Measurements from ENCODE around the gene SLC7A6OS.

The SLC7A6OS gene

GRCh38 chr16:68310774-68311511, at the start of gene SLC7A6OS, which contains the start of gene PRMT7:
Gene SLC7A6OS (minus strand): TSS chr16:68310946. CDS start chr16:68310926, 20 bp downstream.
Gene PRMT7 (plus strand): TSS chr16:68311019. CDS start chr16:68315980, 4,961 bp downstream.
- DNase-seq (peak; percentile 87), ATAC-seq (replicated peaks) (peak; percentile 99 to 100)
- peaks cover 24 to 29% of the 10 kb centered on the region in 2 donors for H3K36me3 Mint-ChIP-seq
- H3K9me3 Mint-ChIP-seq: no peaks in the 10 kb centered on the region
- H3K4me3 Mint-ChIP-seq: peak within 1 kb of the TSS; percentile 98 to 99
- no peaks in the 10 kb centered on the region for H3K27me3 Mint-ChIP-seq
- H3K27ac Mint-ChIP-seq: peak within 1 kb of the TSS; percentile 97
- H3K4me1 Mint-ChIP-seq: peaks cover 17 to 34% of the 10 kb centered on the region in 2 donors

- Mint-ChIP-seq H3K4me3 (no peak overlapping the region), H3K27me3 (peaks cover 0 to 11% of the 10 kb centered on the region in 2 donors), H3K9me3 (no peaks in the 10 kb centered on the region), H3K4me1 (peaks cover 23 to 40% of the 10 kb centered on the region in 2 donors), H3K27ac (no peak overlapping the region), H3K36me3 (peaks cover 42 to 52% of the 10 kb centered on the region in 2 donors)
- no peak for DNase-seq
- ATAC-seq (replicated peaks): no peak
These were observed 48.8 kb upstream of the SLC7A6OS start for GRCh38 chr16:68359398-68360191.

DNA sequence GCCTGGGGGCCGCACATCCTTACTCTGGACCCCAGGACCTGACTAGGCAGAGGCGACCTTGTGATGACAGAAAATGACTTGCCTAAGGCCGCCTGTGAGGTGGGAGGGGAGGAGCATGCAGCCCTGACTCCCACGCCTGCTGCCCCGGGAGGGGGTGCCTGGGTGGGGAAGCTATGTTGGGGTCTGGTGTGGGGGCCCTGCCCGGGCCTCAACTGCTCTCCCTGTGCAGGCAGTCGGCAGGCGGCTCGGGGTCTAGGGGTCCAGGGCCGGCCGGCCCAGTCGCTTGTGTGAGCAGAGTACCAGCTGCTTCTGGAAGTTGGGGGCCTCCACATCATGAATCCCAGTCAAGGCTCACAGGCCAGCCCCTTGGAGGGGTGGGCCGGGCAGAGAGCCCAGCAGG, 48.2 kb upstream of the SLC7A6OS start:
- no peak for ATAC-seq (replicated peaks)
- H3K36me3 Mint-ChIP-seq: peaks cover 48 to 55% of the 10 kb centered on the region in 2 donors
- no peaks in the 10 kb centered on the region for H3K9me3 Mint-ChIP-seq
- peaks cover 0 to 8% of the 10 kb centered on the region in 2 donors for H3K27me3 Mint-ChIP-seq
- no peak overlapping the region for H3K4me3 Mint-ChIP-seq
- DNase-seq: no peak
- H3K27ac Mint-ChIP-seq: no peak overlapping the region
- H3K4me1 Mint-ChIP-seq: peaks cover 22 to 35% of the 10 kb centered on the region in 2 donors

DNA sequence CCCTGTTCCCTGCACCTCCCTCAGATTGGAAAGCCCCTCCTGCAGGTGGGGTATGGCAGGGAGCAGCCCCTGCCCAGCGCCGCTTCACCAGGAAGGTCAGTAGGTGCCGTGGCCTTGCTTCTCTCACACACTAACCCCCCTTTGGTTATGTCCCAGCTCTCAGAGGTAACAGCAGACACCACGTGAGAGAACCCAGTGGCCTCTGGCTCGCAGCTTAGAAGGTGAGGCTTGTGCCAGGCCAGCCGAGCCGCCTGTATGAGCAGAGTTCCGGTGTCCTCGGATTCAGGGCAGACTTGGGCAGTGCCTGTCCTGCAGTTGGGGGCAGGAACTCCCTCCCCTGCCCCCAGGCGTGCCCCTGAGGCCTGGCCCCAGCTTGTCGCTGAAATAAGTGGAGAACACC, 47.2 kb upstream of the SLC7A6OS start:
- DNase-seq: no peak
- Mint-ChIP-seq H3K27me3 (peaks cover 0 to 5% of the 10 kb centered on the region in 2 donors), H3K36me3 (peaks cover 57 to 62% of the 10 kb centered on the region in 2 donors), H3K4me1 (peaks cover 22 to 29% of the 10 kb centered on the region in 2 donors), H3K27ac (no peak overlapping the region), H3K4me3 (no peak overlapping the region), H3K9me3 (no peaks in the 10 kb centered on the region)
- no peak for ATAC-seq (replicated peaks)

- no peak for ATAC-seq (replicated peaks)
- no peak overlapping the region for H3K4me3 Mint-ChIP-seq
- peaks cover 60 to 65% of the 10 kb centered on the region in 2 donors for H3K36me3 Mint-ChIP-seq
These were observed 46.8 kb upstream of the SLC7A6OS start for GRCh38 chr16:68357521-68357922.

GRCh38 chr16:68356919-68357286, 46.2 kb upstream of the SLC7A6OS start:
- Mint-ChIP-seq H3K4me1 (peaks cover 22 to 27% of the 10 kb centered on the region in 2 donors), H3K4me3 (no peak overlapping the region), H3K36me3 (peaks cover 66 to 70% of the 10 kb centered on the region in 2 donors), H3K27ac (no peak overlapping the region), H3K9me3 (no peaks in the 10 kb centered on the region), H3K27me3 (peaks cover 0 to 5% of the 10 kb centered on the region in 2 donors)
- DNase-seq (no peak), ATAC-seq (replicated peaks) (no peak)

More at GRCh38 chr16:68357521-68357922, 46.8 kb upstream of the SLC7A6OS start:
- DNase-seq: no peak
- Mint-ChIP-seq H3K4me1 (peaks cover 22 to 27% of the 10 kb centered on the region in 2 donors), H3K27ac (no peak overlapping the region), H3K9me3 (no peaks in the 10 kb centered on the region), H3K27me3 (peaks cover 0 to 5% of the 10 kb centered on the region in 2 donors)

- H3K9me3 Mint-ChIP-seq: no peaks in the 10 kb centered on the region
- ATAC-seq (replicated peaks) (peak; percentile 84 to 87), DNase-seq (peak; percentile 51)
- peaks cover 0 to 5% of the 10 kb centered on the region in 2 donors for H3K27me3 Mint-ChIP-seq
- peaks cover 22 to 27% of the 10 kb centered on the region in 2 donors for H3K4me1 Mint-ChIP-seq
- H3K36me3 Mint-ChIP-seq: peaks cover 71 to 76% of the 10 kb centered on the region in 2 donors
- H3K4me3 Mint-ChIP-seq: peak overlapping the region in 1 of 2 donors; percentile 7
- H3K27ac Mint-ChIP-seq: peak overlapping the region; percentile 20
These were observed 45.6 kb upstream of the SLC7A6OS start for GRCh38 chr16:68356249-68356918.

- Mint-ChIP-seq H3K27ac (no peak overlapping the region), H3K4me1 (peaks cover 22 to 27% of the 10 kb centered on the region in 2 donors), H3K4me3 (no peak overlapping the region), H3K27me3 (peaks cover 0 to 5% of the 10 kb centered on the region in 2 donors), H3K36me3 (peaks cover 74 to 80% of the 10 kb centered on the region in 2 donors), H3K9me3 (no peaks in the 10 kb centered on the region)
- ATAC-seq (replicated peaks) (peak in 1 of 2 donors; percentile 8), DNase-seq (no peak)
These were observed 44.9 kb upstream of the SLC7A6OS start for GRCh38 chr16:68355447-68356248.

- Mint-ChIP-seq H3K4me3 (no peak overlapping the region), H3K27me3 (peaks cover 0 to 5% of the 10 kb centered on the region in 2 donors), H3K27ac (no peak overlapping the region), H3K36me3 (peaks cover 78% of the 10 kb centered on the region in 2 donors), H3K4me1 (peaks cover 22 to 27% of the 10 kb centered on the region in 2 donors), H3K9me3 (no peaks in the 10 kb centered on the region)
- ATAC-seq (replicated peaks) (no peak), DNase-seq (no peak)
These were observed 44.1 kb upstream of the SLC7A6OS start for GRCh38 chr16:68354816-68355215.

DNA sequence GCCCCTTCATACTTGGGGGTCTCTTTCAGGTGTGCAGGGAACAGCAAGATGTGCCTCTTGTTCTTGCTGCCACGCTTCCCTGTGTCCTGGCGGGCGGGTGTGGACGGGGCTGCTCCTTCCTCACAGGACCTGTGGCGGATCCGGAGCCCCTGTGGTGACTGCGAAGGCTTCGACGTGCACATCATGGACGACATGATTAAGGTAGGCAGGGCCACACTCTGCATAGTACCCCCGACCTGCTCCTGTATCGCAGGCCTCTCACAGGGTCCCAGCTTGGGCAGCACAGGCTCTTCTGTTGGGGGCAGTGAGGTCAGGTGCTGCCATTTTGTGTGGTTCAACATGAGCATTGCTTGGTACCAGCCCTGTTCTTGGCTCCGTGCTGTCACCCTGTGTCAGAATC, 42.6 kb upstream of the SLC7A6OS start:
- H3K4me1 Mint-ChIP-seq: peaks cover 22 to 27% of the 10 kb centered on the region in 2 donors
- DNase-seq (no peak), ATAC-seq (replicated peaks) (no peak)
- H3K27me3 Mint-ChIP-seq: peaks cover 0 to 5% of the 10 kb centered on the region in 2 donors
- H3K36me3 Mint-ChIP-seq: peaks cover 79 to 91% of the 10 kb centered on the region in 2 donors
- H3K27ac Mint-ChIP-seq: no peak overlapping the region
- no peak overlapping the region for H3K4me3 Mint-ChIP-seq
- no peaks in the 10 kb centered on the region for H3K9me3 Mint-ChIP-seq

GRCh38 chr16:68351991-68352431, 41.3 kb upstream of the SLC7A6OS start:
- ATAC-seq (replicated peaks) (no peak), DNase-seq (no peak)
- H3K27me3 Mint-ChIP-seq: peaks cover 0 to 5% of the 10 kb centered on the region in 2 donors
- no peak overlapping the region for H3K4me3 Mint-ChIP-seq
- no peak overlapping the region for H3K27ac Mint-ChIP-seq
- peaks cover 22 to 26% of the 10 kb centered on the region in 2 donors for H3K4me1 Mint-ChIP-seq
- H3K36me3 Mint-ChIP-seq: peaks cover 70 to 91% of the 10 kb centered on the region in 2 donors
- H3K9me3 Mint-ChIP-seq: no peaks in the 10 kb centered on the region

DNA sequence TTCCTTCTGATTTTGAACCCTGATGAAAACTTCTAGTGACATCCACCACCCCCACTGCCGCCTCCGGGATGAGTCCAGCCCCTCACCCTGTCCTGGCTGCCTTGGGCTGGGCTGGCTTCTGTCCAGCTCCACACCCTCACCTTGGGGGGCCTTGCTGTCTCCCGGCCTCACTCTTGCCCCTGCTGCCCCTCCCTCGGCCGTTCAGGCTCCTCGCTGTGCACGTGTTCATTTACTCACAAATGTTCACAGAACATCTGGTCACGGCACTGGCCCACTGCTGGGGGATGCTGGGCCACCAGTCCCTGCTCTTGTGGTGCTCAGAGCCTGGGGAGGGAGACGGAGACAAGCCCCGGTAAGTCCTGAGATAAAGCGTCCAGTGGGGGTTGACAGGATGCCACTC, 40.7 kb upstream of the SLC7A6OS start:
- Mint-ChIP-seq H3K36me3 (peaks cover 70 to 91% of the 10 kb centered on the region in 2 donors), H3K4me1 (peaks cover 17 to 20% of the 10 kb centered on the region in 2 donors)
- DNase-seq: no peak

DNA sequence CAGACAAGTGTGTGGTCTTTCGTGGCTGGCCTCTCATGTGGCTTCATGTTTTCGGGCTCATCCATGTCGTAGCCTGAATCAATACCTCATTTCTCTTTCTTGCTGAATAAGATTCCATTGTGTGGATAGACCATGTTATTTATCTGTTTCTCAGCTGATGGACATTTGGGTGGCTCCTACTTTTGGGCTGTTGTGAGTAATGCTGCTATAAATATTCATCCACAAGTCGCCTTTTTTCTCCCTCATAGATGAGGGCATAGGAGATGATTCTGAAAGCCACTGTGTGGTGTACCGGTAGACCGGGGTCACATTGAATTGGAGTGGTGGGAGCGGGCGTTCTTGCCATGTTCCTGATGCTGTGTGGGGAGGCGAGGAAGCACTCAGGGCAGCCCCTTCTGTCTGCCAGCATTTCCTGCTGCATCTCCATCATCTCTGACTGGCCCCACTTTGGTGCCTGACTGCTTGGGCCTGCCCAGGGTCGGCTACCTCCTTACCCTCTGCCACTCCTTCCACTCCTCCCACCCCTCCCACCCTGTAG, 40.1 kb upstream of the SLC7A6OS start:
- Mint-ChIP-seq H3K9me3 (no peaks in the 10 kb centered on the region), H3K27ac (no peak overlapping the region), H3K4me3 (no peak overlapping the region), H3K27me3 (peaks cover 0 to 5% of the 10 kb centered on the region in 2 donors), H3K4me1 (peaks cover 11 to 14% of the 10 kb centered on the region in 2 donors), H3K36me3 (peaks cover 69 to 91% of the 10 kb centered on the region in 2 donors)
- ATAC-seq (replicated peaks) (no peak), DNase-seq (no peak)

More for the DNA sequence above, 40.7 kb upstream of the SLC7A6OS start:
- no peaks in the 10 kb centered on the region for H3K9me3 Mint-ChIP-seq
- ATAC-seq (replicated peaks): no peak
- peaks cover 0 to 5% of the 10 kb centered on the region in 2 donors for H3K27me3 Mint-ChIP-seq
- no peak overlapping the region for H3K27ac Mint-ChIP-seq
- no peak overlapping the region for H3K4me3 Mint-ChIP-seq

All from stimulated activated naive B cell treated with anti-CD40 and anti-IgM and Interleukin-4, amounts not matched to agents 10 μg/mL and 1 μg/mL and 100 μg/mL, for 72 hours (primary cell).